Measurements from ENCODE around the gene FBXW12. TPM values are rescaled to one million over a fixed set of nuclear protein-coding genes. Genes with fewer than 3 reads are reported as not detected.

The FBXW12 gene
- total RNA-seq, 4 donors from 2014 or later = not detected

GRCh38 chr3:48405971-48406370, 34.0 kb downstream of the FBXW12 start:
- no peak for DNase-seq
- H3K9me3 ChIP-seq = no peaks in the 10 kb centered on the region
- H3K27ac ChIP-seq = no peak overlapping the region
- H3K4me1 ChIP-seq = no peaks in the 10 kb centered on the region
- H3K4me3 ChIP-seq = no peak overlapping the region
- H3K27me3 ChIP-seq = no peaks in the 10 kb centered on the region
- peaks cover 0 to 68% (median 0%) of the 10 kb centered on the region in 3 donors for H3K36me3 ChIP-seq
- TF ChIP-seq POLR2A (IDR thresholded peaks at IDR 0.05) (no peak), CTCF (IDR thresholded peaks at IDR 0.05) (no peak)

- no peaks in the 10 kb centered on the region for H3K27me3 ChIP-seq
- H3K27ac ChIP-seq = no peak overlapping the region
- no peak overlapping the region for H3K4me3 ChIP-seq
- no peaks in the 10 kb centered on the region for H3K4me1 ChIP-seq
- TF ChIP-seq POLR2A (IDR thresholded peaks at IDR 0.05) = no peak
- no peak for TF ChIP-seq CTCF (IDR thresholded peaks at IDR 0.05)
- no peaks in the 10 kb centered on the region for H3K9me3 ChIP-seq
- peaks cover 0 to 75% (median 0%) of the 10 kb centered on the region in 3 donors for H3K36me3 ChIP-seq
- DNase-seq = peak in 2 of 3 donors; percentile 9 to 34
Measured at GRCh38 chr3:48406443-48407431, 34.7 kb downstream of the FBXW12 start.

- no peaks in the 10 kb centered on the region for H3K27me3 ChIP-seq
- H3K27ac ChIP-seq = no peak overlapping the region
- peak in 2 of 3 donors; percentile 8 to 35 for DNase-seq
- TF ChIP-seq POLR2A (IDR thresholded peaks at IDR 0.05) (no peak), CTCF (IDR thresholded peaks at IDR 0.05) (no peak)
- no peaks in the 10 kb centered on the region for H3K4me1 ChIP-seq
- no peak overlapping the region for H3K4me3 ChIP-seq
- H3K36me3 ChIP-seq = peaks cover 0 to 84% (median 0%) of the 10 kb centered on the region in 3 donors
- H3K9me3 ChIP-seq = no peaks in the 10 kb centered on the region
Measured at GRCh38 chr3:48407542-48408099, 35.6 kb downstream of the FBXW12 start.

- H3K9me3 ChIP-seq = no peaks in the 10 kb centered on the region
- H3K36me3 ChIP-seq = peaks cover 0 to 91% (median 0%) of the 10 kb centered on the region in 3 donors
- TF ChIP-seq CTCF (IDR thresholded peaks at IDR 0.05) (no peak), POLR2A (IDR thresholded peaks at IDR 0.05) (no peak)
- H3K4me3 ChIP-seq = no peak overlapping the region
- no peak overlapping the region for H3K27ac ChIP-seq
- no peaks in the 10 kb centered on the region for H3K4me1 ChIP-seq
- peak in 2 of 3 donors; percentile 34 to 40 for DNase-seq
- no peaks in the 10 kb centered on the region for H3K27me3 ChIP-seq
Measured at GRCh38 chr3:48408823-48409281, 36.8 kb downstream of the FBXW12 start.

GRCh38 chr3:48409291-48410201, 37.5 kb downstream of the FBXW12 start:
- Histone ChIP-seq H3K27me3 (no peaks in the 10 kb centered on the region), H3K4me3 (no peak overlapping the region), H3K27ac (no peak overlapping the region), H3K4me1 (no peaks in the 10 kb centered on the region), H3K36me3 (peaks cover 0 to 91% (median 0%) of the 10 kb centered on the region in 3 donors), H3K9me3 (no peaks in the 10 kb centered on the region)
- no peak for TF ChIP-seq CTCF (IDR thresholded peaks at IDR 0.05)
- no peak for TF ChIP-seq POLR2A (IDR thresholded peaks at IDR 0.05)
- DNase-seq = peak in 2 of 3 donors; percentile 41 to 42
